Measurements from ENCODE around the gene VWA8. TPM values are rescaled to one million over a fixed set of nuclear protein-coding genes. Genes with fewer than 3 reads are reported as not detected.

Gene VWA8
- total RNA-seq, 1 experiment from 2014 or later: 21.4 TPM

DNA sequence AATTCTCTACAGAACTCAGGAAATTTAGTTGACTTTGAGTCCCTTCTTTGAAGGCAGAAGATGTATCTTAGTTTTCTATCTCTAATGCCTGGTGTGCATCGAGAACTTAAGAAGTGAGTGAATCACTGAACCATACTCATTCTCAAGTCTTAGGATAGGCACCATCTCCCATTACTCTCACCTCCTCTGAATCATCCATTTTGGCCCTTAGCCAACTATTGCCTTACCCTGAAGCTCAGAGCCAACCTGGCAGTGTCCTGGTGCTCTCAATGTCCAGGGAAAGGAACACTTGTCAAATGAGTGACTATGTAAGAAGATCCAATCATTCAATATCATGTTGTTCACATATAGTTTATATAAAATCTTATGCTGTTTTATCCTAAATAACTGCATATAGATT is 357.0 kb downstream of the VWA8 start:
- peak; percentile 96 for DNase-seq (ENCODE audit: unreplicated experiment)
- Mint-ChIP-seq H3K27ac (ENCODE audit: low read depth, unreplicated experiment) (peak overlapping the region; percentile 44), H3K9me3 (ENCODE audit: unreplicated experiment) (no peaks in the 10 kb centered on the region), H3K4me3 (ENCODE audit: unreplicated experiment) (no peak overlapping the region), H3K4me1 (ENCODE audit: insufficient read depth, unreplicated experiment) (peaks cover 19% of the 10 kb centered on the region), H3K27me3 (ENCODE audit: insufficient read depth, unreplicated experiment) (no peaks in the 10 kb centered on the region), H3K36me3 (ENCODE audit: insufficient read depth, unreplicated experiment) (peaks cover 48% of the 10 kb centered on the region)
- POLR2A ChIA-PET: interaction anchor here (1.8 to 2.4 kb wide), 2 partner anchors 10 to 15 kb away, joined by 8 to 9 read pairs; no protein-coding TSS in a partner anchor
- CTCF ChIA-PET: interaction anchor here (1.0 kb wide), 1 partner anchor 60 kb away, joined by 3 read pairs; no protein-coding TSS in a partner anchor
- intact Hi-C loops (cut with micrococcal nuclease): no loop called here
- no TSS peak for BruUV-seq (replicated peaks)
- TF ChIP-seq, protein P1, sequence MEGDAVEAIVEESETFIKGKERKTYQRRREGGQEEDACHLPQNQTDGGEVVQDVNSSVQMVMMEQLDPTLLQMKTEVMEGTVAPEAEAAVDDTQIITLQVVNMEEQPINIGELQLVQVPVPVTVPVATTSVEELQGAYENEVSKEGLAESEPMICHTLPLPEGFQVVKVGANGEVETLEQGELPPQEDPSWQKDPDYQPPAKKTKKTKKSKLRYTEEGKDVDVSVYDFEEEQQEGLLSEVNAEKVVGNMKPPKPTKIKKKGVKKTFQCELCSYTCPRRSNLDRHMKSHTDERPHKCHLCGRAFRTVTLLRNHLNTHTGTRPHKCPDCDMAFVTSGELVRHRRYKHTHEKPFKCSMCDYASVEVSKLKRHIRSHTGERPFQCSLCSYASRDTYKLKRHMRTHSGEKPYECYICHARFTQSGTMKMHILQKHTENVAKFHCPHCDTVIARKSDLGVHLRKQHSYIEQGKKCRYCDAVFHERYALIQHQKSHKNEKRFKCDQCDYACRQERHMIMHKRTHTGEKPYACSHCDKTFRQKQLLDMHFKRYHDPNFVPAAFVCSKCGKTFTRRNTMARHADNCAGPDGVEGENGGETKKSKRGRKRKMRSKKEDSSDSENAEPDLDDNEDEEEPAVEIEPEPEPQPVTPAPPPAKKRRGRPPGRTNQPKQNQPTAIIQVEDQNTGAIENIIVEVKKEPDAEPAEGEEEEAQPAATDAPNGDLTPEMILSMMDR (IDR thresholded peaks at IDR 0.05; ENCODE audit: unreplicated experiment): no peak

- no TSS peak for BruUV-seq (replicated peaks)
- TF ChIP-seq, protein P1 (IDR thresholded peaks at IDR 0.05; ENCODE audit: unreplicated experiment): no peak
- Mint-ChIP-seq H3K27me3 (ENCODE audit: insufficient read depth, unreplicated experiment) (no peaks in the 10 kb centered on the region), H3K9me3 (ENCODE audit: unreplicated experiment) (no peaks in the 10 kb centered on the region), H3K27ac (ENCODE audit: low read depth, unreplicated experiment) (no peak overlapping the region), H3K4me1 (ENCODE audit: insufficient read depth, unreplicated experiment) (peaks cover 20% of the 10 kb centered on the region), H3K4me3 (ENCODE audit: unreplicated experiment) (no peak overlapping the region), H3K36me3 (ENCODE audit: insufficient read depth, unreplicated experiment) (peaks cover 45% of the 10 kb centered on the region)
- DNase-seq (ENCODE audit: unreplicated experiment): no peak
- POLR2A ChIA-PET: interaction anchor here (1.7 kb wide), 1 partner anchor 9 kb away, joined by 5 read pairs; no protein-coding TSS in a partner anchor
- CTCF ChIA-PET: interaction anchor here (0.6 kb wide), 1 partner anchor 23 kb away, joined by 3 read pairs; no protein-coding TSS in a partner anchor
- intact Hi-C loops (cut with micrococcal nuclease): no loop called here
Observed at GRCh38 chr13:41601718-41602445, 359.0 kb downstream of the VWA8 start.

DNA sequence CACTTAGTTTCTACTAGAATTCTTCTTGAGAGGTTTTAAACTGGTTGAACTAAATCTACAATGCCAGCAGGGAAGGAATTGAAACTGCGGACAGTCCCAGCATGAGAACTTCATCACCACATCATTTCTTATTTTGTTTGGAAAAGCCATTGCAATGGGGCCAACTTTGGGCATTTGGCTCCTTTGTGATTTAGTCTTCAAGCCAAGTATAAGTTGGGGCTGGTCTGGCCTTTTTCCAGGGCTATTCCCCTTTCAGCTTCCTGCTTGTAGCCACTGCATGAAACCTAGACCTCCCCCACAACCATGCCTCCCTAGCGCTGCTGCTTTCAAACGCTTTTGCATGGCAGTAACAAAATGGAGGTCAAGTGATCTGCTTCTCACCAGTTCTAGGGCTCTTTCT is 361.3 kb downstream of the VWA8 start:
- H3K27me3 Mint-ChIP-seq (ENCODE audit: insufficient read depth, unreplicated experiment): no peaks in the 10 kb centered on the region
- H3K27ac Mint-ChIP-seq (ENCODE audit: low read depth, unreplicated experiment): no peak overlapping the region
- no peak overlapping the region for H3K4me3 Mint-ChIP-seq (ENCODE audit: unreplicated experiment)
- BruUV-seq (replicated peaks): no TSS peak
- H3K9me3 Mint-ChIP-seq (ENCODE audit: unreplicated experiment): no peaks in the 10 kb centered on the region
- ChIA-PET CTCF (no interaction called here), POLR2A (no interaction called here)
- intact Hi-C loops (cut with micrococcal nuclease): no loop called here
- TF ChIP-seq, protein P1 (IDR thresholded peaks at IDR 0.05; ENCODE audit: unreplicated experiment): no peak
- H3K36me3 Mint-ChIP-seq (ENCODE audit: insufficient read depth, unreplicated experiment): peaks cover 30% of the 10 kb centered on the region
- no peak for DNase-seq (ENCODE audit: unreplicated experiment)
- peaks cover 27% of the 10 kb centered on the region for H3K4me1 Mint-ChIP-seq (ENCODE audit: insufficient read depth, unreplicated experiment)

DNA sequence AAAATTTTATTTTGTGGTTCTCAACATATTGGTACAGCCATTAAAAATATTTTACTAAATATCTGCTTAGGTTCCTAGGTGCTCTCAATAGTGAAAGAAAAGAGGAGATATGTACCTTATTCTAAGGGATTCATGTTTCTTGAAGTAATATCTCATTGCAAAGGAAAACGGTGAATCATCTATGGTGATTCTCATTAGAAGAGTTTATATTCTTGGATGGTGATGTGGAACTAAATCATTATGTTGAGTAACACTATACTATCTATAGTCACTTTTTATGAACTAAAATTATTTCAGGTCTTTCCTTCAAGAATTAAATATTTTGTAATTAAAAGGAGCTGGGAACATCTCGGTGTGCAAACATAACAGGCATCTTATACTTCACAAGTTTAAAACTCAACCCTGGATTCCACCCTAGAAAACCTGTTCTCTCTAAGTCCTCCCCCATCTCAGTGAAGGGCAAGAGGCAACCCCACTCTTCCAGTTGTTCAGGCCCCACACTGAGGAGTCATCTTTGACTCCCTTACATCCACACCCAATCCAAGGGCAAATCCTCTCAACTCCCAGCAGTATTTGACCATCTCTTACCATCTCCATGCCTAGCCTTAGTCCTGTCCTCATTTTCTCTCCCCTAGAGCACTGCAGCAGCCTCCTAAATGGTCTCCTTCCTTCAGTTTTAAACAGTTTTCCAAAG is 363.4 kb downstream of the VWA8 start:
- no peak for DNase-seq (ENCODE audit: unreplicated experiment)
- H3K27ac Mint-ChIP-seq (ENCODE audit: low read depth, unreplicated experiment): peak overlapping the region; percentile 82
- CTCF ChIA-PET: interaction anchor here (0.7 kb wide), 1 partner anchor 56 kb away, joined by 3 read pairs; no protein-coding TSS in a partner anchor

More for the DNA sequence above, 363.4 kb downstream of the VWA8 start:
- POLR2A ChIA-PET: interaction anchor here (0.9 kb wide), 1 partner anchor 13 kb away, joined by 3 read pairs; no protein-coding TSS in a partner anchor
- no TSS peak for BruUV-seq (replicated peaks)
- Mint-ChIP-seq H3K27me3 (ENCODE audit: insufficient read depth, unreplicated experiment) (no peaks in the 10 kb centered on the region), H3K4me3 (ENCODE audit: unreplicated experiment) (no peak overlapping the region), H3K36me3 (ENCODE audit: insufficient read depth, unreplicated experiment) (peaks cover 20% of the 10 kb centered on the region), H3K9me3 (ENCODE audit: unreplicated experiment) (no peaks in the 10 kb centered on the region), H3K4me1 (ENCODE audit: insufficient read depth, unreplicated experiment) (peaks cover 18% of the 10 kb centered on the region)
- TF ChIP-seq, protein P1 (IDR thresholded peaks at IDR 0.05; ENCODE audit: unreplicated experiment): no peak
- intact Hi-C loops (cut with micrococcal nuclease): no loop called here

All from MCF 10A (cell line).